GM15510 (cell line): Measurements from ENCODE around the gene ADAT3.

Experiments
- POLR2A ChIP-seq: IDR thresholded peaks from 3 replicates; pipeline ENCODE4 v1.6.1; 2011; ENCODE audit warnings: borderline replicate concordance; ENCODE audit not compliant: insufficient read length; ENCODE audit errors: extremely low read depth

The ADAT3 gene

DNA sequence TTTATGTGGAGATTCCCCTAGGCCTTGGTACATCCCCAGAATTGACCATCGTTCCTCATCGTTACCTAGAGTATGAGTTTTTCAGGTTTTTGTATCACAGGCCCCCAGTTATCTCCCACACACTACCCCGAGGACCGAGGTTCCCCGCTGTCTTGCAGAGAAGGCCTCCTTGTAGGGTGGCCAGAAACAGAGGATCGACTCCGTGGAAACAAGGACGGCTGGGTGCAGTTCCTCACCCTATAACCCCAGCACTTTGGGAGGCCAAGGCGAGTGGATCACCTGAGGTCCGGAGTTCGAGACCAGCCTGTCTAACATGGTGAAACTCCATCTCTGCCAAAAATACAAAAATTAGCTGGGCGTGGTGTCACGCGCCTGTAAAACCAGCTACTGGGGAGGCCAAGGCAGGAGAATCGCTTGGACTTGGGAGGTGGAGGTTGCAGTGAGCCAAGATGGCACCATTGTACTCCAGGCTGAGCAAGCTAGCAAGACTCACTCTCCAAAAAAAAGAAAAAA, 720 bp downstream of the ADAT3 start:
- TF ChIP-seq POLR2A = no peak

GRCh38 chr19:1906985-1907562, 1.9 kb downstream of the ADAT3 start:
- TF ChIP-seq POLR2A = no peak

- no peak for TF ChIP-seq POLR2A
Measured at GRCh38 chr19:1907563-1908363, 2.6 kb downstream of the ADAT3 start.

GRCh38 chr19:1908364-1908678, 3.1 kb downstream of the ADAT3 start:
- no peak for TF ChIP-seq POLR2A

- TF ChIP-seq POLR2A = no peak
Measured at GRCh38 chr19:1909761-1910080, 4.5 kb downstream of the ADAT3 start.

- TF ChIP-seq POLR2A = no peak
Measured at GRCh38 chr19:1910177-1910576, 5.0 kb downstream of the ADAT3 start.

DNA sequence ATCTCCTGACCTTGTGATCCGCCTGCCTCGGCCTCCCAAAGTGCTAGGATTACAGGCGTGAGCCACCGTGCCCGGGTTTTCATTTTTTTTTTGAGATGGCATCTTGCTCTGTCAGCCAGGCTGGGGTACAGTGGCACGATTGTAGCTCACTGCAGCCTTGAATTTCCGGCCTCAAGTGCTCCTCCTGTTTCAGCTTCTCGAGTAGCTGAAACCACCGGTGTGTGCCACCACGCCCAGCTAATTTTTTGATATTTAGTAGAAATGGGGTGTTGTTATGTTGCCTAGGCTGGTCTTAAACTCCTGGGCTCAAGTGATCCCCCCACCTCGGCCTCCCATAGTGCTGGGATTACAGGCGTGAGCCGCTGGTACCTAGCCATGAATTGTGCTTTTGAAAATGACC, 5.9 kb downstream of the ADAT3 start:
- no peak for TF ChIP-seq POLR2A

DNA sequence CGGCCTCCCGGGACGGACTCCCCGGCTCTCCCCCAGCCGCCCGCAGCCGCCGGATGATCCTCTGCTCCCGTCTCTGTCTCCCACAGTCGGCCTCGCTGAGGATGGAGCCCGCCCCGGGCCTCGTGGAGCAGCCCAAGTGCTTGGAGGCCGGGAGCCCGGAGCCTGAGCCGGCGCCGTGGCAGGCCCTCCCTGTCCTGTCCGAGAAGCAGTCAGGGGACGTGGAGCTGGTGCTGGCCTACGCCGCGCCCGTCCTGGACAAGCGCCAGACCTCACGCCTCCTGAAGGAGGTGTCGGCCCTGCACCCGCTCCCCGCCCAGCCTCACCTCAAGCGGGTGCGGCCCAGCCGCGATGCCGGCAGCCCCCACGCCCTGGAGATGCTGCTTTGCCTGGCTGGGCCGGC, 6.8 kb downstream of the ADAT3 start:
- TF ChIP-seq POLR2A = no peak

- TF ChIP-seq POLR2A = no peak
Measured at GRCh38 chr19:1912760-1913505, 7.7 kb downstream of the ADAT3 start.

GRCh38 chr19:1913781-1914577, 8.8 kb downstream of the ADAT3 start:
- TF ChIP-seq POLR2A = no peak

DNA sequence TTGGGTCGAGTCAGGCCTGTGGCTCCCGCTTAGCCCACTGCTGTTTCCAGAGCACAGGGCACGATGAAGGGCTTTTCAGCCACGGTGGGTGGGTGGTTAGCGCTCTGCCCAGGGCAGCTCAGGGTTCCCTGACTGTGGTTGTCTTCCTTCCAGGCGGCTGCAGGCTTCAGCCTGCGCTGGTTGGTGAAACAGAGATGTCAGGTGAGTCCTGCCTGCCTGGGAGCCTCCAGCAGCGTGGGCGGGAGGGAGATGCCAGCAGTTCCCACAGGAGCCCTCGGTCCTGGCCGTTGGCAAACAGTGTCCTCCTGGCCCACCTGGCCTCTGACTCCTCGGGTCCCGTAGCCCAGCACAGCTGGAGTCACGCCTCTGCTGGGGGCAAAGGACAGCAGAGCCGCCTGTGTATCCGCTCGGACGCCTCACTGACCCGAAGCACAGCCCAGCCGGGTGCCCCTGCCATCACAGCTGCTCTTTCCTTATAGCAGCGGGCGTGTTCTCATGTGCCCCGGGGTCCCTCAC, 9.7 kb downstream of the ADAT3 start:
- TF ChIP-seq POLR2A = no peak

- no peak for TF ChIP-seq POLR2A
Measured at GRCh38 chr19:1917146-1917545, 11.9 kb downstream of the ADAT3 start.

- no peak for TF ChIP-seq POLR2A
Measured at GRCh38 chr19:1917926-1918325, 12.7 kb downstream of the ADAT3 start.

DNA sequence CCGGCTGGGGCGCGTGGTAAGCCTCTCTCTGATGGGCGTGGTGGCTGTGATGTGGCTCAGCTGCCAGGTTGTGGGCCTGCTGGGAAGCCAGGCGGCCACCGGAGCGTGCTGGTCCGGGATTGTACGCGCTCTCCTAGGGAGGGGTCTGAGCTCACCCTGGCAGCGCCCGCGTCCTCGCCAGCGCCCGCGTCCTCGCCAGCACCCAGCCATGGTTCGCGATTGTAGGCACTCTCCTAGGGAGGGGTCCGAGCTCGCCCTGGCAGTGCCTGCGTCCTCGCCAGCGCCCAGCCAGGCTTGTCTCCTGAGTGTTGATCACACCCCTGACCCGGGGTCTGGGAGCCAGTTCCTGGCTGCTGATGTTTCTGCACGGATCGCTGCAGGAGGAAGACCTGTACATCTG, 13.8 kb downstream of the ADAT3 start:
- TF ChIP-seq POLR2A = no peak

DNA sequence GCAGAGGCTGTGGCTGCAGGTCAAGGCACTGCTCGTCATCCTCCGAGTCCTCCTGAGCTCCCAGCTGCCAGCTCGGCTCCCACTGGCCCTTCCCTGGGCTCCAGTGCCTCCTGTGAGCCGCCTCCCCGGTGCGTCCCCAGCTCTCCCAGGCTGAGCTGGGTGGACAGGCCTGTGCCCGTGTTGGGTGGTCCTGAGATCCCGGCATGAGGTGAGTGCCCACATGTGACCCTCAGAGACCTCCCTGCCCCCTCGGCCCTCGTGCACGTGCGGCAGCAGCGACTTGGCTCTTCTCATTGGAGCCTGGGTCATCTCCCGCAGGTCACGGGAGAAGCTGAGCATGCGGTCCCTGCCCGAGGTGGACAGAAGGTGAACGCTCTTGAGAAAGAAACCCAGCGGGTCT, 15.4 kb downstream of the ADAT3 start:
- TF ChIP-seq POLR2A = no peak
